ENCODE measurements around the gene CIRBP. TPM values are rescaled to one million over a fixed set of nuclear protein-coding genes. Genes with fewer than 3 reads are reported as not detected.
A peak's percentile ranks its signal among the peaks of the same experiment; 100 is the strongest.

CIRBP gene
- total and polyA plus RNA-seq, 5 donors from 2014 or later, result 172 to 497 (median 232) TPM

DNA sequence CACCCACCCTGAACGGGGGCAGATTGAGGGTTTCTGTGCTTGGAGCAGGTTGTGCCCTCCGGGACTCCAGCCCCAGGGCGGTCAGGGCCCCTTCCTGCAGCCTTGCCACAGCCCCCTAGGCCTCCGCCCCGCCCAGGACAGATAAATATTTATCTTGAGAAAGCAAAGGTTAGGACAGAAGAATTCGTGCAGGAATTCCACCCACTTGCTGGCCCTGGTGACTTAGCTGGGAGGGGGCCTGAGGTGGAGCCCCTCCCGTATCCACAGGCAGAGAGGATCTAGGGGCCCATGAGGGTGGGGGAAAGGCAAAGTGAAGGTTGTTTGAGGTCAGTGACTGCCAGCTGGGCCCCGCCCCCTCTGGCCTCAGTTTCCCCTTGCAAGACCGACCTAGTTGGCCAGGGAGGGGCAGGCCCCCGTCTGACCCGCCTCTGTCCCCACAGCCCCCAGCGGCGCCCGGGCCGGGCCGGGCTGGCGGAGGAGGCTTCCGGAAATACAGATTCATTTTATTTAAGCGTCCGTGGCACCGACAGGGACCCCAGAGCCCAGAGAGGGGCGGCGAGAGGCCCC, 15.5 kb upstream of the CIRBP start:
- peaks cover 63% of the 10 kb centered on the region for H3K4me1 ChIP-seq (ENCODE audit: control insufficient read depth, insufficient read depth, low read length, poor library complexity, severe bottlenecking)
- DNase-seq (no peak), ATAC-seq (ENCODE audit: low read depth in 2 of 2) (no peak)
- no peaks in the 10 kb centered on the region for H3K27me3 ChIP-seq (ENCODE audit: control insufficient read depth, insufficient read depth, low read length)
- H3K9me3 ChIP-seq (ENCODE audit: control insufficient read depth in 2 of 2, low read length in 2 of 2), result no peaks in the 10 kb centered on the region
- Mint-ChIP-seq H3K4me1 (peaks cover 0 to 36% (median 7%) of the 10 kb centered on the region in 4 donors), H3K9me3 (peaks cover 0 to 4% (median 0%) of the 10 kb centered on the region in 7 donors), H3K36me3 (no peaks in the 10 kb centered on the region), H3K27ac (peak overlapping the region in 2 of 3 donors; percentile 20 to 73), H3K4me3 (peak overlapping the region; percentile 72 to 96 (median 78)), H3K27me3 (peaks cover 4% of the 10 kb centered on the region)
- no peak overlapping the region for H3K4me3 ChIP-seq (ENCODE audit: low read depth, low read length)
- peak overlapping the region; percentile 88 for H3K27ac ChIP-seq (ENCODE audit: insufficient read depth, low read length, poor library complexity, severe bottlenecking)
- H3K36me3 ChIP-seq (ENCODE audit: control insufficient read depth, insufficient read depth, low read length), result peaks cover 35% of the 10 kb centered on the region

DNA sequence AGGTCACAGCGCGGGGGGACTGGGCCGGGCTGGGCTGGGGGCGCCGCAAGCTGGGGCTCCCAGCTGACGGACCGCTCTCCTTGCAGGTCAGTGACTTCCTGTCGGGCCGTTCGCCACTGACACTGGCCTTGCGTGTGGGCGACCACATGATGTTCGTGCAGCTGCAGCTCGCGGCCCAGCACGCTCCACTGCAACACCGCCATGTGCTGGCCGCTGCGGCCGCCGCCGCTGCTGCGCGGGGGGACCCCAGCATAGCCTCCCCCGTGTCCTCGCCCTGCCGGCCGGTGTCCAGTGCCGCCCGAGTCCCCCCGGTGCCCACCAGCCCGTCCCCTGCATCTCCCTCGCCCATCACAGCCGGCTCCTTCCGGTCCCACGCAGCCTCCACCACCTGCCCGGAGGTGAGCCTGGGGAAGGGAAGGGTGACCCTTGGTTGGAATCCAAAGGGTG, 15.0 kb upstream of the CIRBP start:
- peak overlapping the region in 3 of 4 donors; percentile 48 to 66 (median 60) for H3K4me3 Mint-ChIP-seq
- peak overlapping the region in 1 of 3 donors; percentile 69 for H3K27ac Mint-ChIP-seq
- peaks cover 35% of the 10 kb centered on the region for H3K36me3 ChIP-seq (ENCODE audit: control insufficient read depth, insufficient read depth, low read length)

DNA sequence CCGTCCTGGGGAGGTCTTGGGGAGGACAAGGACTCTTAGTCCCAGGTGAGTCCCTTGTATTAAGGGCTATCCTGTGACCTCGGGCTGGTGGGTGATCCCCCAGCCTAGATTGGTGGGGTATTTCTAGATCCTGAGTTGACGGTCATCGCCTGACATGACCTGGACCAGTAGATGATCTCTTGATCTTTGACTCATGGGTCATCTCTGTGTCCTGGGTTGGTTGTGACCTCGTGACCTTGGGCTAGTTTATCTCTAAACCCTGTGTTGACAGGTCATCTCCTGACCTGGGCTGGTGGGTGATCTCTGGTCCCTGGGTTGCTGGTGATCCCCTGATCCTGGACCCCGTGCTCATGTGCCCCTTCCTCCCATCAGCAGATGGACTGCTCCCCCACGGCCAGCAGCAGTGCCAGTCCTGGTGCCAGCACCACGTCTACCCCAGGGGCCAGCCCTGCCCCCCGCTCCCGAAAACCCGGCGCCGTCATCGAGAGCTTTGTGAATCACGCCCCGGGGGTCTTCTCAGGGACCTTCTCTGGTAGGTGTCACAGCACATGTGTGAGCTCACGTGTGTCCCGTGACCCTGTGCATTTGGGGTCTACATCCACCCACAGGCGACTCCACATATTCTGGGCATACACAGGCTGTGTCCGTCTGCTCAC, 14.5 kb upstream of the CIRBP start:
- Mint-ChIP-seq H3K4me1 (peaks cover 0 to 47% (median 15%) of the 10 kb centered on the region in 4 donors), H3K27ac (peak overlapping the region in 1 of 3 donors; percentile 69)

More for the DNA sequence above, 15.0 kb upstream of the CIRBP start:
- H3K9me3 ChIP-seq (ENCODE audit: control insufficient read depth in 2 of 2, low read length in 2 of 2), result no peaks in the 10 kb centered on the region
- Mint-ChIP-seq H3K27me3 (peaks cover 9% of the 10 kb centered on the region), H3K36me3 (no peaks in the 10 kb centered on the region), H3K9me3 (peaks cover 0 to 4% (median 0%) of the 10 kb centered on the region in 7 donors), H3K4me1 (peaks cover 0 to 41% (median 12%) of the 10 kb centered on the region in 4 donors)
- H3K4me1 ChIP-seq (ENCODE audit: control insufficient read depth, insufficient read depth, low read length, poor library complexity, severe bottlenecking), result peaks cover 68% of the 10 kb centered on the region
- no peak overlapping the region for H3K4me3 ChIP-seq (ENCODE audit: low read depth, low read length)
- no peaks in the 10 kb centered on the region for H3K27me3 ChIP-seq (ENCODE audit: control insufficient read depth, insufficient read depth, low read length)
- DNase-seq (no peak), ATAC-seq (ENCODE audit: low read depth in 2 of 2) (no peak)
- peak overlapping the region; percentile 88 for H3K27ac ChIP-seq (ENCODE audit: insufficient read depth, low read length, poor library complexity, severe bottlenecking)

DNA sequence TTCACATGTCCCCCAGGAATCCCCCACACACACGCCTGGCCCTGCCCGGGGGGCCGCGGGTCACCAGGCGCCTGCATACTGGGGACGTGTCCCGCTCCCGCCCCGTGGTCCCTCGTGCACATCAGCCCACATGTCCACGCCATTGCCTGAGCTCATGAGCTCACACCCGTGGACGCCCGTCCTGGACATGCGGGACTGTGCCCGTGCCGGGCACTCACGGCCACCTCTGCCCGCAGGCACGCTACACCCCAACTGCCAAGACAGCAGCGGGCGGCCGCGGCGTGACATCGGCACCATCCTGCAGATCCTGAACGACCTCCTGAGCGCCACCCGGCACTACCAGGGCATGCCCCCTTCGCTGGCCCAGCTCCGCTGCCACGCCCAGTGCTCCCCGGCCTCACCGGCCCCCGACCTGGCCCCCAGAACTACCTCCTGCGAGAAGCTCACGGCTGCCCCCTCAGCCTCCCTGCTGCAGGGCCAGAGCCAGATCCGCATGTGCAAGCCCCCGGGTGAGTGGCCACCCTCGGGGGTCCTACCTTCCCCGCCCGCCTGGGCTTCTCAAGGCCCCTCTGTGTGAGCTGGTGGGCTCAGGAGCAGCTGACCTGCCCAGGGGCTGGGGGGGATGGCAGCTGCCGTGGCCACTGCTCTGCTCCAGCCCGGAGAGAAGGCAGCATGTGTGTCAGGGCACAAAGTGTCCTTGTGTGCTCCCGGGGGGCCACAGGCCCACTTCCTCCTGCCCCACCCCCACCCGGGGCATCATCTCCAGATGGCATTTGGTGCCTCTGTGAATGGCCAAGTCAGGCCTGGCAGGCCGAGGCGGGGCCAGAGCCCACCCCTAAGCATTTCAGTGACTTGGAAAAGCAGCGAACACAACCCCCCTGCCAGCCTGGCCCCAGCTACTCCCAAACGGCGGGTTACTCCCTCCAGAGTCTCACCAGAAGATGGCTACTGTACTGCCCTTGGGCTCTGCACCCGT, 13.7 kb upstream of the CIRBP start:
- H3K27ac Mint-ChIP-seq, result peak overlapping the region in 1 of 3 donors; percentile 79
- peaks cover 16% of the 10 kb centered on the region for H3K27me3 Mint-ChIP-seq
- peaks cover 0 to 2% (median 0%) of the 10 kb centered on the region in 7 donors for H3K9me3 Mint-ChIP-seq
- Histone ChIP-seq H3K4me1 (ENCODE audit: control insufficient read depth, insufficient read depth, low read length, poor library complexity, severe bottlenecking) (peaks cover 82% of the 10 kb centered on the region), H3K27me3 (ENCODE audit: control insufficient read depth, insufficient read depth, low read length) (no peaks in the 10 kb centered on the region), H3K4me3 (ENCODE audit: low read depth, low read length) (no peak overlapping the region), H3K36me3 (ENCODE audit: control insufficient read depth, insufficient read depth, low read length) (peaks cover 35% of the 10 kb centered on the region), H3K27ac (ENCODE audit: insufficient read depth, low read length, poor library complexity, severe bottlenecking) (peak overlapping the region; percentile 47), H3K9me3 (ENCODE audit: control insufficient read depth in 2 of 2, low read length in 2 of 2) (no peaks in the 10 kb centered on the region)
- H3K4me1 Mint-ChIP-seq, result peaks cover 0 to 51% (median 18%) of the 10 kb centered on the region in 4 donors
- DNase-seq (no peak), ATAC-seq (ENCODE audit: low read depth in 2 of 2) (no peak)
- no peaks in the 10 kb centered on the region for H3K36me3 Mint-ChIP-seq
- H3K4me3 Mint-ChIP-seq, result no peak overlapping the region

More for the DNA sequence above, 14.5 kb upstream of the CIRBP start:
- no peak for ATAC-seq (ENCODE audit: low read depth in 2 of 2)
- no peaks in the 10 kb centered on the region for H3K27me3 ChIP-seq (ENCODE audit: control insufficient read depth, insufficient read depth, low read length)
- Mint-ChIP-seq H3K9me3 (peaks cover 0 to 3% (median 0%) of the 10 kb centered on the region in 7 donors), H3K36me3 (no peaks in the 10 kb centered on the region), H3K27me3 (peaks cover 12% of the 10 kb centered on the region), H3K4me3 (peak overlapping the region in 3 of 4 donors; percentile 48 to 66 (median 60))
- H3K9me3 ChIP-seq (ENCODE audit: control insufficient read depth in 2 of 2, low read length in 2 of 2), result no peaks in the 10 kb centered on the region
- H3K4me3 ChIP-seq (ENCODE audit: low read depth, low read length), result no peak overlapping the region
- DNase-seq, result no peak
- H3K4me1 ChIP-seq (ENCODE audit: control insufficient read depth, insufficient read depth, low read length, poor library complexity, severe bottlenecking), result peaks cover 74% of the 10 kb centered on the region
- H3K36me3 ChIP-seq (ENCODE audit: control insufficient read depth, insufficient read depth, low read length), result peaks cover 35% of the 10 kb centered on the region
- H3K27ac ChIP-seq (ENCODE audit: insufficient read depth, low read length, poor library complexity, severe bottlenecking), result peak overlapping the region; percentile 88

DNA sequence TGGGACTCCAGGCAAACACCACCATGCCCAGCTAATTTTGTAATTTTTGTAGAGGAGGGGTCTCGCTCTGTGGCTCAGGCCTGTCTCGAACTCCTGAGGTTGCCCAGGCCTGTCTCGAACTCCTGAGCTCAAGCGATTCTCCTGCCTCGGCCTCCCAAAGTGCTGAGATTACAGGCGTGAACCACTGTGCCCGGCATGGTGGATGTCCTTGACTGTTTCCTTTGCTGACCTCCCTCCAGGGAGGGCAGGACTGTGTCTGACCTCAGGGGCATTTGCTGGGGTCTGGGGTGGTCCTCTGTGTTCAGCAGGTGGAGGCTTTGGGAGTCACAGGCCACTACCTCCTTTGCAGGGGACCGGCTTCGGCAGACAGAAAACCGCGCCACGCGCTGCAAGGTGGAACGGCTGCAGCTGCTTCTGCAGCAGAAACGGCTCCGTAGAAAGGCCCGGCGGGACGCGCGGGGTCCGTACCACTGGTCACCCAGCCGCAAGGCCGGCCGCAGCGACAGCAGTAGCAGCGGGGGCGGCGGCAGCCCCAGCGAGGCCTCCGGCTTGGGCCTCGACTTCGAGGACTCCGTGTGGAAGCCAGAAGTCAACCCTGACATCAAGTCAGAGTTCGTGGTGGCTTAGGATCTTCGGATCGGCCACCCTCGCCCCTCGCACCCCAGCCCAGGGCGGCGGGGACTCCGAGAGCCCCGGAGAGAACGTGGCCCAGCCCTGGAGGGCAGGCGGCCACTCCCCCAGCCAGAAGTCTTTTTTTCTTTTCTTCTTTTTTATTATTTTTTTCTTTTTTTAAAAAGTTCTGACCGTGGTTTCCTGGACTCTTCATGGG, 12.3 kb upstream of the CIRBP start:
- peaks cover 0 to 2% (median 0%) of the 10 kb centered on the region in 7 donors for H3K9me3 Mint-ChIP-seq
- peaks cover 16% of the 10 kb centered on the region for H3K27me3 Mint-ChIP-seq
- ATAC-seq (ENCODE audit: low read depth in 2 of 2), result no peak
- peak overlapping the region in 2 of 3 donors; percentile 2 to 81 for H3K27ac Mint-ChIP-seq
- DNase-seq, result no peak
- no peaks in the 10 kb centered on the region for H3K36me3 Mint-ChIP-seq
- peak overlapping the region; percentile 61 to 96 (median 78) for H3K4me3 Mint-ChIP-seq
- Histone ChIP-seq H3K4me1 (ENCODE audit: control insufficient read depth, insufficient read depth, low read length, poor library complexity, severe bottlenecking) (peaks cover 87% of the 10 kb centered on the region), H3K27me3 (ENCODE audit: control insufficient read depth, insufficient read depth, low read length) (no peaks in the 10 kb centered on the region), H3K4me3 (ENCODE audit: low read depth, low read length) (no peak overlapping the region), H3K36me3 (ENCODE audit: control insufficient read depth, insufficient read depth, low read length) (peaks cover 35% of the 10 kb centered on the region), H3K9me3 (ENCODE audit: control insufficient read depth in 2 of 2, low read length in 2 of 2) (no peaks in the 10 kb centered on the region), H3K27ac (ENCODE audit: insufficient read depth, low read length, poor library complexity, severe bottlenecking) (peak overlapping the region; percentile 100)
- peaks cover 0 to 56% (median 20%) of the 10 kb centered on the region in 4 donors for H3K4me1 Mint-ChIP-seq

DNA sequence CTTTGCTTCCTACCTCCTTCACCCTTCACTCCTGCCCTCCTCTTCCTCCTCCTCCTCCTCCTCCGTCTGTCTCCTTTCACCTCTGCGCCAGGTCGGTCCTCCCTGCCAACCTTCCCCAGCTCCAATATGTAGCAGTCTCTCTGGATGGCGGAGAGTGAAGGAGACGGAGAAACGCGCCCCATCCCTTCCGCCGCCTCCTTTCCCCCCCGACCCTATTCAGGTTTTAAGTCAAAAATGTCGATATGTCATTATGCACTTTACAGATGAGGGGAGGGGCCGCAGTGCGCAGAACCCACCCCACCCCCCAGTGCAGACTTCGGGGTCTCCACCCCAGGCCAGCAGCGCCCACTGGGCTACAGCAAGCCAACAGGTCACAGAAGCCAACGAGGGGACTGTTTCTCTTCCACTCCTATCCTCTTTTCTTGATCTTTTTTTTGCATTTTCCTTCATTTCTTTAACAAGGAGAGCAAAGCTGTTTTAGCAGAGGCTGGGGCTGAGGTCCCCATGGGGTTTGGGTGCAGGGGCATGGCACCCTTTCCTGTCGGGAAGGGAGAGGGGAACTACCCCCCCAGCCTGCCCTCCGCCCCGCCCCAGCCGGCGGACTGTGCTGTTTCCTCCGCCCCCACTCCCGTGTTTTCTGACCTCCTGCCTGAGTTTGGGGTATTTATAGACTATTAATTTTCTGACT, 11.5 kb upstream of the CIRBP start:
- Histone ChIP-seq H3K4me1 (ENCODE audit: control insufficient read depth, insufficient read depth, low read length, poor library complexity, severe bottlenecking) (peaks cover 87% of the 10 kb centered on the region), H3K4me3 (ENCODE audit: low read depth, low read length) (no peak overlapping the region), H3K36me3 (ENCODE audit: control insufficient read depth, insufficient read depth, low read length) (peaks cover 35% of the 10 kb centered on the region), H3K9me3 (ENCODE audit: control insufficient read depth in 2 of 2, low read length in 2 of 2) (no peaks in the 10 kb centered on the region), H3K27me3 (ENCODE audit: control insufficient read depth, insufficient read depth, low read length) (no peaks in the 10 kb centered on the region), H3K27ac (ENCODE audit: insufficient read depth, low read length, poor library complexity, severe bottlenecking) (peak overlapping the region; percentile 100)
- Mint-ChIP-seq H3K36me3 (no peaks in the 10 kb centered on the region), H3K4me3 (peak overlapping the region; percentile 85 to 96 (median 92)), H3K27ac (peak overlapping the region; percentile 48 to 99 (median 97)), H3K9me3 (peaks cover 0 to 2% (median 0%) of the 10 kb centered on the region in 7 donors), H3K4me1 (peaks cover 0 to 62% (median 22%) of the 10 kb centered on the region in 4 donors), H3K27me3 (peaks cover 16% of the 10 kb centered on the region)
- DNase-seq, result no peak
- ATAC-seq (ENCODE audit: low read depth in 2 of 2), result no peak
